Daoy (cell line): ENCODE data around the gene TPO. TPM values are rescaled to one million over a fixed set of nuclear protein-coding genes. Genes with fewer than 3 reads are reported as not detected.
"Not testable (repeated sequence)": the region's sequence is repeated elsewhere in the genome, so short reads cannot be mapped to it uniquely, and the experiment has no call there.

ENCODE experiments used
- DNase-seq: peaks from one replicate; pipeline ENCODE4 v3.0.0-alpha.2; 2015; ENCODE audit warnings: low read depth
- total RNA-seq: library from RNA; depleted of rRNA; stranded (reverse); fragments of >200 nt; shearing (Covaris generic); gene quantifications from 2 replicates; pipeline ENCODE4 v1.2.3, GENCODE V29; 2014

Gene TPO
- total RNA-seq, 1 experiment from 2014 or later, result not detected

- peak; percentile 41 for DNase-seq
Measured at GRCh38 chr2:1553671-1554295, 140.5 kb downstream of the TPO start.

GRCh38 chr2:1556286-1556685, 143.0 kb downstream of the TPO start:
- DNase-seq, result no peak

GRCh38 chr2:1556776-1557466, 143.7 kb downstream of the TPO start:
- peak; percentile 84 for DNase-seq

GRCh38 chr2:1557467-1557820, 144.2 kb downstream of the TPO start:
- DNase-seq, result no peak

GRCh38 chr2:1559589-1560175, 146.4 kb downstream of the TPO start:
- no peak for DNase-seq

GRCh38 chr2:1561259-1561658, 148.0 kb downstream of the TPO start:
- no peak for DNase-seq

GRCh38 chr2:1561811-1562421, 148.7 kb downstream of the TPO start:
- DNase-seq, result no peak

GRCh38 chr2:1563084-1563857, 150.0 kb downstream of the TPO start:
- DNase-seq, result no peak

- DNase-seq, result no peak
Measured at GRCh38 chr2:1563943-1564891, 151.0 kb downstream of the TPO start.

- no peak for DNase-seq
Measured at GRCh38 chr2:1567556-1568344, 154.5 kb downstream of the TPO start.

GRCh38 chr2:1568345-1568668, 155.0 kb downstream of the TPO start:
- not testable (repeated sequence) for DNase-seq

GRCh38 chr2:1569879-1570450, 156.7 kb downstream of the TPO start:
- DNase-seq, result no peak

- no peak for DNase-seq
Measured at GRCh38 chr2:1571477-1572417, 158.5 kb downstream of the TPO start.

GRCh38 chr2:1572638-1573037, 159.4 kb downstream of the TPO start:
- no peak for DNase-seq

GRCh38 chr2:1577846-1578245, 164.6 kb downstream of the TPO start:
- DNase-seq, result no peak

GRCh38 chr2:1581257-1581964, 168.1 kb downstream of the TPO start:
- not testable (repeated sequence) for DNase-seq

- DNase-seq, result peak; percentile 39
Measured at GRCh38 chr2:1581965-1582625, 168.8 kb downstream of the TPO start.
